ENCODE measurements around the gene C19orf53. TPM values are rescaled to one million over a fixed set of nuclear protein-coding genes. Genes with fewer than 3 reads are reported as not detected.

The C19orf53 gene
- 22.6 TPM for total RNA-seq
- 156 TPM for polyA plus RNA-seq

- Histone ChIP-seq H3K4me3 (ENCODE audit: low read depth, low read length) (peak within 1 kb of the TSS; percentile 88), H3K27ac (ENCODE audit: low read depth) (peak within 1 kb of the TSS; percentile 73), H3K36me3 (ENCODE audit: insufficient read depth) (peaks cover 9% of the 10 kb centered on the region), H3K4me1 (ENCODE audit: insufficient read depth) (no peaks in the 10 kb centered on the region)
- under 1% methylated on average over 61 of the region's 61 CpGs for WGBS
- peak; percentile 85 for DNase-seq (ENCODE audit: extremely low spot score)
Measured at GRCh38 chr19:13774217-13775191, at the start of gene C19orf53. TSS of gene C19orf53 (plus strand) at chr19:13774456. CDS start at chr19:13774478, 22 bp downstream.

GRCh38 chr19:13726323-13726722 lies 47.9 kb upstream of the C19orf53 start:
- WGBS: 92% methylated on average over 5 of the region's 5 CpGs
- Histone ChIP-seq H3K4me3 (ENCODE audit: low read depth, low read length) (no peak overlapping the region), H3K27ac (ENCODE audit: low read depth) (no peak overlapping the region), H3K36me3 (ENCODE audit: insufficient read depth) (no peaks in the 10 kb centered on the region), H3K4me1 (ENCODE audit: insufficient read depth) (no peaks in the 10 kb centered on the region)
- DNase-seq (ENCODE audit: extremely low spot score): no peak

GRCh38 chr19:13727798-13728197 lies 46.5 kb upstream of the C19orf53 start:
- Histone ChIP-seq H3K4me1 (ENCODE audit: insufficient read depth) (no peaks in the 10 kb centered on the region), H3K27ac (ENCODE audit: low read depth) (no peak overlapping the region), H3K36me3 (ENCODE audit: insufficient read depth) (no peaks in the 10 kb centered on the region), H3K4me3 (ENCODE audit: low read depth, low read length) (no peak overlapping the region)
- no peak for DNase-seq (ENCODE audit: extremely low spot score)
- WGBS: 68% methylated on average over 8 of the region's 8 CpGs

GRCh38 chr19:13729859-13730258 lies 44.4 kb upstream of the C19orf53 start:
- Histone ChIP-seq H3K4me1 (ENCODE audit: insufficient read depth) (no peaks in the 10 kb centered on the region), H3K36me3 (ENCODE audit: insufficient read depth) (no peaks in the 10 kb centered on the region), H3K4me3 (ENCODE audit: low read depth, low read length) (no peak overlapping the region), H3K27ac (ENCODE audit: low read depth) (no peak overlapping the region)
- DNase-seq (ENCODE audit: extremely low spot score): no peak
- 50% methylated on average over 2 of the region's 2 CpGs for WGBS

GRCh38 chr19:13731147-13731964 lies 42.9 kb upstream of the C19orf53 start:
- peak overlapping the region; percentile 19 for H3K4me3 ChIP-seq (ENCODE audit: low read depth, low read length)
- WGBS: under 1% methylated on average over 39 of the region's 39 CpGs
- H3K4me1 ChIP-seq (ENCODE audit: insufficient read depth): no peaks in the 10 kb centered on the region
- peak; percentile 90 for DNase-seq (ENCODE audit: extremely low spot score)
- peak overlapping the region; percentile 88 for H3K27ac ChIP-seq (ENCODE audit: low read depth)
- no peaks in the 10 kb centered on the region for H3K36me3 ChIP-seq (ENCODE audit: insufficient read depth)

GRCh38 chr19:13732337-13732736 lies 41.9 kb upstream of the C19orf53 start:
- DNase-seq (ENCODE audit: extremely low spot score): no peak
- H3K4me3 ChIP-seq (ENCODE audit: low read depth, low read length): no peak overlapping the region
- H3K36me3 ChIP-seq (ENCODE audit: insufficient read depth): no peaks in the 10 kb centered on the region
- no peaks in the 10 kb centered on the region for H3K4me1 ChIP-seq (ENCODE audit: insufficient read depth)
- 87% methylated on average over 8 of the region's 8 CpGs for WGBS
- H3K27ac ChIP-seq (ENCODE audit: low read depth): no peak overlapping the region

GRCh38 chr19:13734751-13735150 lies 39.5 kb upstream of the C19orf53 start:
- Histone ChIP-seq H3K27ac (ENCODE audit: low read depth) (no peak overlapping the region), H3K4me3 (ENCODE audit: low read depth, low read length) (no peak overlapping the region), H3K4me1 (ENCODE audit: insufficient read depth) (no peaks in the 10 kb centered on the region), H3K36me3 (ENCODE audit: insufficient read depth) (no peaks in the 10 kb centered on the region)
- no peak for DNase-seq (ENCODE audit: extremely low spot score)
- WGBS: 97% methylated on average over 2 of the region's 2 CpGs

GRCh38 chr19:13738073-13738472 lies 36.2 kb upstream of the C19orf53 start:
- H3K4me1 ChIP-seq (ENCODE audit: insufficient read depth): no peaks in the 10 kb centered on the region
- 89% methylated on average over 1 of the region's 1 CpG for WGBS
- no peak overlapping the region for H3K27ac ChIP-seq (ENCODE audit: low read depth)
- H3K36me3 ChIP-seq (ENCODE audit: insufficient read depth): no peaks in the 10 kb centered on the region
- H3K4me3 ChIP-seq (ENCODE audit: low read depth, low read length): no peak overlapping the region
- no peak for DNase-seq (ENCODE audit: extremely low spot score)

GRCh38 chr19:13741893-13742292 lies 32.4 kb upstream of the C19orf53 start:
- no peak overlapping the region for H3K27ac ChIP-seq (ENCODE audit: low read depth)
- H3K4me3 ChIP-seq (ENCODE audit: low read depth, low read length): no peak overlapping the region
- WGBS: 88% methylated on average over 2 of the region's 2 CpGs
- DNase-seq (ENCODE audit: extremely low spot score): no peak
- H3K4me1 ChIP-seq (ENCODE audit: insufficient read depth): no peaks in the 10 kb centered on the region
- H3K36me3 ChIP-seq (ENCODE audit: insufficient read depth): no peaks in the 10 kb centered on the region

- no peaks in the 10 kb centered on the region for H3K4me1 ChIP-seq (ENCODE audit: insufficient read depth)
- no peak for DNase-seq (ENCODE audit: extremely low spot score)
- 91% methylated on average over 1 of the region's 1 CpG for WGBS
- H3K27ac ChIP-seq (ENCODE audit: low read depth): no peak overlapping the region
- H3K36me3 ChIP-seq (ENCODE audit: insufficient read depth): no peaks in the 10 kb centered on the region
- no peak overlapping the region for H3K4me3 ChIP-seq (ENCODE audit: low read depth, low read length)
Measured at GRCh38 chr19:13742756-13743155, 31.5 kb upstream of the C19orf53 start.

- no peak overlapping the region for H3K4me3 ChIP-seq (ENCODE audit: low read depth, low read length)
- H3K27ac ChIP-seq (ENCODE audit: low read depth): no peak overlapping the region
- H3K36me3 ChIP-seq (ENCODE audit: insufficient read depth): no peaks in the 10 kb centered on the region
- DNase-seq (ENCODE audit: extremely low spot score): no peak
- no peaks in the 10 kb centered on the region for H3K4me1 ChIP-seq (ENCODE audit: insufficient read depth)
Measured at GRCh38 chr19:13744174-13744573, 30.1 kb upstream of the C19orf53 start.

GRCh38 chr19:13747098-13747453 lies 27.2 kb upstream of the C19orf53 start:
- 84% methylated on average over 8 of the region's 8 CpGs for WGBS
- no peak for DNase-seq (ENCODE audit: extremely low spot score)
- no peak overlapping the region for H3K27ac ChIP-seq (ENCODE audit: low read depth)
- peak overlapping the region; percentile 16 for H3K4me3 ChIP-seq (ENCODE audit: low read depth, low read length)
- H3K36me3 ChIP-seq (ENCODE audit: insufficient read depth): no peaks in the 10 kb centered on the region
- no peaks in the 10 kb centered on the region for H3K4me1 ChIP-seq (ENCODE audit: insufficient read depth)

- no peak for DNase-seq (ENCODE audit: extremely low spot score)
- Histone ChIP-seq H3K4me1 (ENCODE audit: insufficient read depth) (no peaks in the 10 kb centered on the region), H3K4me3 (ENCODE audit: low read depth, low read length) (peak overlapping the region; percentile 65), H3K27ac (ENCODE audit: low read depth) (peak overlapping the region; percentile 65), H3K36me3 (ENCODE audit: insufficient read depth) (no peaks in the 10 kb centered on the region)
- WGBS: 1% methylated on average over 25 of the region's 25 CpGs
Measured at GRCh38 chr19:13748169-13748828, 26.0 kb upstream of the C19orf53 start.
